ENCODE results near the gene THSD8. TPM values are rescaled to one million over a fixed set of nuclear protein-coding genes. Genes with fewer than 3 reads are reported as not detected.

Gene THSD8
- total RNA-seq, 1 donor from 2014 or later, result not detected

DNA sequence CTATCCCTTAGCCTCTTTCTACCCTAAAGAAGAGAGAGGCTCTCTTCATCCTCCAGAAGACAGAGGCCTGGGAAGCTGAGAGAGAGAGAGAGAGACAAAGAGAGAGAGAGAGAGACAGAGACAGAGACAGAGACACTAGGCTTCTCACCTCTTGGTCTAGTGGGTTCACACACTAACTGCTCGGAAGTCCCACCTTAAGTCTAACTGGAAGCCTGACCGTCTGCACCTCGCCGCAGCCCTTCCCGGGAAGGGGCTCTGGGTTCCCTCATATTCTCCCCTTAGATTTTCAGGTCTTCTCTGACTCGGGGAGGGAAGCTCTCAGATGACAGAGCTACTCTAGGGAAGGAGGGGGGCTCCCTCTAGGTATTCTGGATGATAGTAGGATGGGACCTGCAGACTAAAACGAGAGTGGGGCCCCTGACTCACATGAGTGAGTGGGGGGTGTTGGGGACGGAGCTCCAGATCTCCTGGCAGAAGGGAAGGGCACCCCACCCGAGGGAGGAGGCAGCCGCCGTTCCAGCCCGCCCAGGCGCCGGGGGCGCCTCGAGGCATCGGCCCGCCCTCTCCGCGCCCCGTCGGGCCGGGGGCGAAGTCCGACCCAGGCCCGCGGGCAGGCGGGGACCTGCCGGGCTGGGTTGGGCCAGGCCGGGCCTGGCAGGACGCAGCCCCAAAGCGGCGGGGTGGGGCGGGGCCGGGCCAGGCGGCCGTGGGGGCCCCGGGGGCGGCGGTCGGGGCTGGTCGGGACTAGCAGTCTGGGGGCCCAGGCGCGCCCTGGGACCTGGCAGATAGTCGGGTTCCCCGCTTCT is 12.6 kb upstream of the THSD8 start:
- peak overlapping the region; percentile 96 for H3K4me3 ChIP-seq (ENCODE audit: low read depth, low read length)
- no peak for DNase-seq (ENCODE audit: low read depth)
- TF ChIP-seq, protein P1, sequence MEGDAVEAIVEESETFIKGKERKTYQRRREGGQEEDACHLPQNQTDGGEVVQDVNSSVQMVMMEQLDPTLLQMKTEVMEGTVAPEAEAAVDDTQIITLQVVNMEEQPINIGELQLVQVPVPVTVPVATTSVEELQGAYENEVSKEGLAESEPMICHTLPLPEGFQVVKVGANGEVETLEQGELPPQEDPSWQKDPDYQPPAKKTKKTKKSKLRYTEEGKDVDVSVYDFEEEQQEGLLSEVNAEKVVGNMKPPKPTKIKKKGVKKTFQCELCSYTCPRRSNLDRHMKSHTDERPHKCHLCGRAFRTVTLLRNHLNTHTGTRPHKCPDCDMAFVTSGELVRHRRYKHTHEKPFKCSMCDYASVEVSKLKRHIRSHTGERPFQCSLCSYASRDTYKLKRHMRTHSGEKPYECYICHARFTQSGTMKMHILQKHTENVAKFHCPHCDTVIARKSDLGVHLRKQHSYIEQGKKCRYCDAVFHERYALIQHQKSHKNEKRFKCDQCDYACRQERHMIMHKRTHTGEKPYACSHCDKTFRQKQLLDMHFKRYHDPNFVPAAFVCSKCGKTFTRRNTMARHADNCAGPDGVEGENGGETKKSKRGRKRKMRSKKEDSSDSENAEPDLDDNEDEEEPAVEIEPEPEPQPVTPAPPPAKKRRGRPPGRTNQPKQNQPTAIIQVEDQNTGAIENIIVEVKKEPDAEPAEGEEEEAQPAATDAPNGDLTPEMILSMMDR (conservative IDR thresholded peaks at IDR 0.05; ENCODE audit: low read depth, low read length), result no peak

DNA sequence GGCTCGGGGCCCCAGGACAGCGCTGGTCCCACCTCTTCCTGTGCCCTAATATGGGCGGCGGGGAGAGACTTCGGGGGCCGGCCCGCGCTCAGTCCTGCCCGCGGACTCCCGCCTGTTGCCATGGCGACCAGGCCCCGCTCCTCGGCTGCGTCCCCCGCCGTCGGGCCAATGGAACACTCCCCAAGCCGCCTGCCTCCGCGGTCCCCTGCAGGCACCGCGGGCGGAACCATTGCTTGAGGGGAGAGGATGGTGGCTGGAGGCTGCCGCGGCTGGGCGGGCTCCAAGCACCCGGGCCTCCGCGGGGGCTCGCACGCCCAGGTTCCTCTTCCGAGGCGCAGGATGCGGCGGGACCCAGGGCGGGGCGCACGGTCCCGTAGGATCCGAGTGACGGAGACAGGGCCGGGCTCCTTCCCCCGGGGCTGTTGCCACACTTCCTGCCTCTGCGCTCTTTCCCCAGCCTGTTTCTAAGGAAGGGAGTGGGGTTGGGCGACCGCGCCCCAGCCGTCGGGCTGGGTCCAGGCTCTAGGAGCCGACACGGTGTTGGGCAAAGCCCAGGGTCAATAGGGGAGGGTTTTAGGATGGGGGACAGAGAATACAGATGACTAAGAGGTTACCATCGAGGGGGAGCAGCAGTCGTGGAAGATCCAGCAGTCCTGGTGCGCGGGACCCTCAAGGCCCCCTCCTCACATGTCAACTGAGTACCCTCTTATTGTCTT is 11.8 kb upstream of the THSD8 start:
- DNase-seq (ENCODE audit: low read depth), result no peak

DNA sequence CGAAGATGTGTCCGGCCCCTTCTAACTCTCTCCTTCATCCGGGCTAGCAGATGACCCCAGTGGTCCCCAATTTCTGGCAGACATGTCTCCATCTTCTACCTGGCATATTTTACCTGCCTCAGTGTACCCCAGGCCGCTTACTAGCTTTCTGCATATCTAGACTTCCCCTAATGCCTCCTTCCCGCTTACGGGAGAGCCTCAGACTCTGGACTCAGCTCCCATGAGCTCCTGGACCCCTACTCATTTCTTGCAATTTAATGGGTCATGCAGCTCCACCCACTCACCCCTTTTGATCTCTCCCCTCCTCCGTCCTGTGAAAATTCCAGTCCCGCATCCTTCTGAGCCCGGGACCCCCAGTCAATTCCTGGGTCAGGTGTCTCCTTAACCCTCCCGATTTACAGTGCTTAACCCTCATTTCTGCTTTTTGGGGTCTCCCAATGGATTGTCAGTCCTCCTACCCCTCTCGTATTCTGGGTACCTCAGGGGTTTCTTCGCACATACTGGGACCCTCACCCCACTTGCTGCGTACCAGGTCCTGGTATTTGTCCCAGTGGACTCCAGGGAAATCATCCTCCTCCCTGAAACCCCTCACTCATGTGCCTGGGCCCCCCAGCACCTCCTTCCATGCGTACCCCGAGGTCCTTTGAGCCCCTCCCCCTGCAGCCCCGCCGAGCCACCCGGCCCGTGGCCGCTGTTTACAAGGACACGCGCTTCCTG is 11.1 kb upstream of the THSD8 start:
- no peak for DNase-seq (ENCODE audit: low read depth)
- TF ChIP-seq, protein P1 (conservative IDR thresholded peaks at IDR 0.05; ENCODE audit: low read depth, low read length), result no peak
- peak overlapping the region; percentile 96 for H3K4me3 ChIP-seq (ENCODE audit: low read depth, low read length)

More for the DNA sequence above, 11.8 kb upstream of the THSD8 start:
- TF ChIP-seq, protein P1 (conservative IDR thresholded peaks at IDR 0.05; ENCODE audit: low read depth, low read length), result no peak
- H3K4me3 ChIP-seq (ENCODE audit: low read depth, low read length), result peak overlapping the region; percentile 96

- TF ChIP-seq, protein P1 (conservative IDR thresholded peaks at IDR 0.05; ENCODE audit: low read depth, low read length), result no peak
- peak within 1 kb of the TSS; percentile 96 for H3K4me3 ChIP-seq (ENCODE audit: low read depth, low read length)
- DNase-seq (ENCODE audit: low read depth), result no peak
Measured at GRCh38 chr19:12791345-12792050, 10.4 kb upstream of the THSD8 start, which contains the start of gene JUNB. Gene JUNB, plus strand, starts transcription at chr19:12791486. Its CDS starts 286 bp downstream, at chr19:12791772.

GRCh38 chr19:12792051-12792852 is 9.6 kb upstream of the THSD8 start:
- H3K4me3 ChIP-seq (ENCODE audit: low read depth, low read length), result peak overlapping the region; percentile 96
- TF ChIP-seq, protein P1 (conservative IDR thresholded peaks at IDR 0.05; ENCODE audit: low read depth, low read length), result no peak
- no peak for DNase-seq (ENCODE audit: low read depth)

All from epithelial cell of proximal tubule (primary cell).